ENCODE results near the gene CYP2D6. TPM values are rescaled to one million over a fixed set of nuclear protein-coding genes. Genes with fewer than 3 reads are reported as not detected.

The CYP2D6 gene
- total and polyA plus RNA-seq, 2 of the 8 experiments (the other 6 are each of a cell fraction or from before 2014, with no cell fraction given): 0.93 to 1.7 TPM

DNA sequence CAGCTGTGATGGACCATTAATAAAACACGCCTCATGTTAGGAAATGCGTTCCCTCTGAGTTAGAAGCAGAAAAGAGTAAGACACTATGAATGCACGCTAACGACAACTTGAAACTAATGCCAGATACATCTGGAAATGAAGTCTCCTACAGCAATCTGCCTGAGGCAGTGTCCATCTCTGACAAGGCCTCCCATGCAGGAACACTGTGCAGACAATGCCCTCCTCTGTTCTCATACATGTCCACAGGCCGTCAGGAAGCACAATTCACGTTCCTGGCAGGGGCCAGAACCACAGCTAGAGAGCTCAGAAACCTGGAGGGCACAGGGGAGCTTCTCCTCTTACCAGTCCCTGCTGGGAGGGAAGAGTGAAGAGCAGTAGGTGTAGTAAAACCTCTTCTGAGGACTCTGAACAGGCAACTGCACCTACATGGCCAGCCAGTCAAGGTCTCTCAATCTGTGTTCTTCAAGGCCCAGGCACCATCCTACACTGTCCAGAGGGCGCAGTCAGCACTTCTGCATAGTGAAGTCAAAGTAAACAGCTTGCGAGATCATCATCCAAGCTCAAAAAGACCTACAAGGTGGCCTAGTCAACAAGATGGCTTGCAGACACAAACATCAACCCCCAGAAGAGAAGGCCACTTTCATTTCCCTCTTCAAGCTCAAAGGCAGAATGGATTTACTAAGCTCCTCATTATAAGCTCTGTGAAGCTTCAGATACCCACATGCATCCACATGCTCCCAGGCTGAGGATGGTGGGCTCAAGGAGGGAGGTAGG, 41.5 kb upstream of the CYP2D6 start:
- Histone ChIP-seq H3K27ac (ENCODE audit: low read depth, low read length) (no peak overlapping the region), H3K9ac (replicated peaks in 1 of 4; ENCODE audit: extremely low read depth in 1 of 4, low read depth in 3 of 4, low read length in 3 of 4) (peak overlapping the region in 1 of 4 experiments; percentile 46; a peak in 1 of 7 replicates), H4K20me1 (replicated peaks in 1 of 2; ENCODE audit: control insufficient read depth in 1 of 2, insufficient read depth in 2 of 2, low read length in 2 of 2) (peaks cover 10 to 18% of the 10 kb centered on the region in 2 experiments), H3K56ac (replicated peaks; ENCODE audit: insufficient read length, low read depth, low read length) (no peak overlapping the region), H3K4me3 (ENCODE audit: extremely low read depth in 1 of 4, insufficient read depth in 2 of 4, low read depth in 3 of 4, low read length in 4 of 4) (no peak overlapping the region), H3K23me2 (ENCODE audit: low read depth, low read length) (no peaks in the 10 kb centered on the region), H4K5ac (ENCODE audit: insufficient read length, low read depth, low read length) (no peak overlapping the region), H2AFZ (ENCODE audit: low read length) (no peak overlapping the region), H3K4me1 (replicated peaks in 1 of 4; ENCODE audit: control insufficient read depth in 3 of 4, insufficient read depth in 4 of 4, low read length in 3 of 4) (peaks cover 0 to 5% (median 1%) of the 10 kb centered on the region in 4 experiments; a peak in 3 of 7 replicates), H3K14ac (ENCODE audit: insufficient read length) (no peak overlapping the region), H4K8ac (ENCODE audit: extremely low read depth, insufficient read depth, low read length) (no peak overlapping the region; the same call in 1 of the 2 replicates), H2BK20ac (ENCODE audit: low read length) (no peak overlapping the region), H3K79me1 (ENCODE audit: low read depth, low read length) (peaks cover 10% of the 10 kb centered on the region; the same call in 1 of the 2 replicates), H4K91ac (replicated peaks; ENCODE audit: insufficient read length, low read length) (no peak overlapping the region), H2BK120ac (replicated peaks; ENCODE audit: low read depth, low read length) (no peak overlapping the region), H2BK5ac (ENCODE audit: low read depth, low read length) (0 out of 2 replicates have a peak overlapping the region, but pooled peaks have one; percentile 12), H3K36me3 (ENCODE audit: control insufficient read depth in 2 of 4, insufficient read depth in 4 of 4, low read length in 3 of 4) (no peaks in the 10 kb centered on the region), H3K27me3 (replicated peaks in 1 of 4; ENCODE audit: control insufficient read depth in 3 of 4, extremely low read depth in 1 of 4, insufficient read depth in 3 of 4, low read length in 3 of 4) (no peaks in the 10 kb centered on the region), H3K79me2 (ENCODE audit: control insufficient read depth in 1 of 2, insufficient read depth in 2 of 2, low read length in 2 of 2) (peaks cover 0 to 17% of the 10 kb centered on the region in 2 experiments; a peak in 2 of 4 replicates), H2BK15ac (ENCODE audit: low read length) (no peak overlapping the region), H3K18ac (ENCODE audit: extremely low read depth, low read length) (no peak overlapping the region), H3K4ac (replicated peaks; ENCODE audit: insufficient read length, low read depth, low read length) (no peak overlapping the region), H3K4me2 (ENCODE audit: insufficient read depth in 1 of 2, low read depth in 2 of 2, low read length in 2 of 2) (no peak overlapping the region), H3K9me3 (ENCODE audit: insufficient read depth in 2 of 2, low read depth in 1 of 2, low read length in 1 of 2) (no peaks in the 10 kb centered on the region), H3K23ac (ENCODE audit: insufficient read length) (no peak overlapping the region), H2BK12ac (ENCODE audit: low read depth, low read length) (no peak overlapping the region), H2AK5ac (ENCODE audit: low read depth, low read length) (no peak overlapping the region)
- DNase-seq (ENCODE audit: low read depth in 1 of 2, low spot score in 2 of 2) (no peak), FAIRE-seq (no peak)
- WGBS, 2 experiments (ENCODE audit: extremely low coverage in 1 of 2, insufficient coverage in 1 of 2, insufficient read length in 1 of 2, insufficient replicate concordance in 2 of 2, low coverage in 1 of 2, low lambda C conversion rate in 2 of 2, missing lambda C conversion rate in 1 of 2): 92% methylated on average over 8 of the region's 8 CpGs; no CpG with 5 or more reads in 1 of the 2 experiments
- ChIA-PET POLR2A (ENCODE audit: partially characterized antibody) (interaction anchor here (0.7 to 2.2 kb wide), 2 partner anchors 9 to 102 kb away, joined by 3 to 4 read pairs; no protein-coding TSS in a partner anchor), CTCF (ENCODE audit: partially characterized antibody) (interaction anchor here (0.6 to 3.1 kb wide), 17 partner anchors 10 to 291 kb away, joined by 3 to 41 read pairs (median 4); no protein-coding TSS in a partner anchor)
- TF ChIP-seq KDM5A (IDR thresholded peaks at IDR 0.05; ENCODE audit: low read length): no peak
- TF ChIP-seq HDAC6 (IDR thresholded peaks at IDR 0.05; ENCODE audit: low read depth, low read length): no peak
- no peak for TF ChIP-seq RXRA (IDR thresholded peaks at IDR 0.05; ENCODE audit: insufficient read depth, low read depth, low read length)
- no peak for TF ChIP-seq SP4 (IDR thresholded peaks at IDR 0.05; ENCODE audit: low read length)
- TF ChIP-seq BCL11A (IDR thresholded peaks at IDR 0.05; ENCODE audit: low read depth in 2 of 2, low read length in 2 of 2): no peak
- no peak for TF ChIP-seq POU5F1 (IDR thresholded peaks at IDR 0.05; ENCODE audit: low read depth, low read length)
- TF ChIP-seq CEBPB (IDR thresholded peaks at IDR 0.05; ENCODE audit: low read depth, low read length): no peak
- TF ChIP-seq KDM1A (IDR thresholded peaks at IDR 0.05; ENCODE audit: borderline replicate concordance, low read length): no peak
- TF ChIP-seq MAFK (IDR thresholded peaks at IDR 0.05; ENCODE audit: low read depth, low read length): no peak
- TF ChIP-seq TAF7 (optimal IDR thresholded peaks at IDR 0.05; ENCODE audit: borderline replicate concordance, low read depth, low read length): no peak
- TF ChIP-seq CREB1 (IDR thresholded peaks at IDR 0.05): no peak
- TF ChIP-seq RAD21 (IDR thresholded peaks at IDR 0.05 in 1 of 2, conservative IDR thresholded peaks at IDR 0.05 in 1 of 2; ENCODE audit: low read depth in 2 of 2, low read length in 2 of 2): no peak

Measured in H1 (cell line).